ENCODE measurements around the gene ITPRIPL1. TPM values are rescaled to one million over a fixed set of nuclear protein-coding genes. Genes with fewer than 3 reads are reported as not detected.

Gene ITPRIPL1
- total RNA-seq, 1 donor from 2014 or later = 1.5 TPM

DNA sequence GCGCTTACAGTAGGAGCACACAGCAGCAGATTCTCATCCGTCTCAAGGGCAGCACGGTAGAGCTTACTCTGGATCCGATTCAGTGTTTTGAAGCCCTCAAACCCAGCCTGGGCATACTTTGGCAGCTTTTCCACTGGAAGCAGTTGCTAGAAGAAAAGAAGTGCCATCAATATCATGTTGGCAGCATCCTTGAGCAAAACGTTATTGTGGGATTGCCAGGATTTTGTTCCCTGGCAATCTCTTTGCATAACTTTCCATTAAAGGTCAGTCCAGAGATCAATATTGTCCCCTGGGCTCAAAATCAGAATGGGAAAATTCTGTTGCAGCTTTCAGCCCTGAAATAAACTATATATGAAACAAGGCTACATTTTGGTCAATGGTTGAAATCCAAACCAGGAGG lies 28.2 kb upstream of the ITPRIPL1 start:
- TF ChIP-seq POLR2A (IDR thresholded peaks at IDR 0.05) (no peak), POLR2AphosphoS5 (IDR thresholded peaks at IDR 0.05; ENCODE audit: insufficient read depth in 1 of 2, low read depth in 1 of 2) (no peak)
- TF ChIP-seq, protein P1, sequence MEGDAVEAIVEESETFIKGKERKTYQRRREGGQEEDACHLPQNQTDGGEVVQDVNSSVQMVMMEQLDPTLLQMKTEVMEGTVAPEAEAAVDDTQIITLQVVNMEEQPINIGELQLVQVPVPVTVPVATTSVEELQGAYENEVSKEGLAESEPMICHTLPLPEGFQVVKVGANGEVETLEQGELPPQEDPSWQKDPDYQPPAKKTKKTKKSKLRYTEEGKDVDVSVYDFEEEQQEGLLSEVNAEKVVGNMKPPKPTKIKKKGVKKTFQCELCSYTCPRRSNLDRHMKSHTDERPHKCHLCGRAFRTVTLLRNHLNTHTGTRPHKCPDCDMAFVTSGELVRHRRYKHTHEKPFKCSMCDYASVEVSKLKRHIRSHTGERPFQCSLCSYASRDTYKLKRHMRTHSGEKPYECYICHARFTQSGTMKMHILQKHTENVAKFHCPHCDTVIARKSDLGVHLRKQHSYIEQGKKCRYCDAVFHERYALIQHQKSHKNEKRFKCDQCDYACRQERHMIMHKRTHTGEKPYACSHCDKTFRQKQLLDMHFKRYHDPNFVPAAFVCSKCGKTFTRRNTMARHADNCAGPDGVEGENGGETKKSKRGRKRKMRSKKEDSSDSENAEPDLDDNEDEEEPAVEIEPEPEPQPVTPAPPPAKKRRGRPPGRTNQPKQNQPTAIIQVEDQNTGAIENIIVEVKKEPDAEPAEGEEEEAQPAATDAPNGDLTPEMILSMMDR (IDR thresholded peaks at IDR 0.05) = no peak
- DNase-seq (ENCODE audit: extremely low spot score in 2 of 2) = no peak
- H3K9me3 ChIP-seq = no peaks in the 10 kb centered on the region
- H3K36me3 ChIP-seq = peaks cover 12 to 99% of the 10 kb centered on the region in 2 donors
- H3K27me3 ChIP-seq = no peaks in the 10 kb centered on the region
- no peak overlapping the region for H3K4me3 ChIP-seq
- H3K27ac ChIP-seq = no peak overlapping the region
- intact Hi-C loops (cut with DNase I) = loop anchor here (10.0 kb wide), 1 partner anchor 208 kb away; the partner anchor contains the start of gene NEURL3
- peaks cover 2% of the 10 kb centered on the region for H3K4me1 ChIP-seq

GRCh38 chr2:96301865-96302264 lies 23.3 kb upstream of the ITPRIPL1 start:
- TF ChIP-seq, protein P1 (IDR thresholded peaks at IDR 0.05) = no peak
- TF ChIP-seq POLR2AphosphoS5 (IDR thresholded peaks at IDR 0.05; ENCODE audit: insufficient read depth in 1 of 2, low read depth in 1 of 2) (no peak), POLR2A (IDR thresholded peaks at IDR 0.05) (no peak)
- intact Hi-C loops (cut with DNase I) = no loop called here
- no peaks in the 10 kb centered on the region for H3K9me3 ChIP-seq

GRCh38 chr2:96304606-96305005 lies 20.5 kb upstream of the ITPRIPL1 start:
- no peaks in the 10 kb centered on the region for H3K27me3 ChIP-seq
- TF ChIP-seq, protein P1 (IDR thresholded peaks at IDR 0.05) = no peak
- TF ChIP-seq POLR2AphosphoS5 (IDR thresholded peaks at IDR 0.05; ENCODE audit: insufficient read depth in 1 of 2, low read depth in 1 of 2) (no peak), POLR2A (IDR thresholded peaks at IDR 0.05) (no peak)
- peak overlapping the region; percentile 80 for H3K27ac ChIP-seq
- intact Hi-C loops (cut with DNase I) = no loop called here
- peaks cover 1 to 39% of the 10 kb centered on the region in 2 donors for H3K36me3 ChIP-seq
- H3K9me3 ChIP-seq = no peaks in the 10 kb centered on the region
- DNase-seq (ENCODE audit: extremely low spot score in 2 of 2) = no peak
- peak overlapping the region; percentile 72 to 93 for H3K4me3 ChIP-seq
- H3K4me1 ChIP-seq = peaks cover 35% of the 10 kb centered on the region

More at GRCh38 chr2:96301865-96302264, 23.3 kb upstream of the ITPRIPL1 start:
- Histone ChIP-seq H3K27ac (no peak overlapping the region), H3K36me3 (peaks cover 10 to 67% of the 10 kb centered on the region in 2 donors), H3K27me3 (no peaks in the 10 kb centered on the region), H3K4me1 (peaks cover 35% of the 10 kb centered on the region), H3K4me3 (no peak overlapping the region)
- no peak for DNase-seq (ENCODE audit: extremely low spot score in 2 of 2)

DNA sequence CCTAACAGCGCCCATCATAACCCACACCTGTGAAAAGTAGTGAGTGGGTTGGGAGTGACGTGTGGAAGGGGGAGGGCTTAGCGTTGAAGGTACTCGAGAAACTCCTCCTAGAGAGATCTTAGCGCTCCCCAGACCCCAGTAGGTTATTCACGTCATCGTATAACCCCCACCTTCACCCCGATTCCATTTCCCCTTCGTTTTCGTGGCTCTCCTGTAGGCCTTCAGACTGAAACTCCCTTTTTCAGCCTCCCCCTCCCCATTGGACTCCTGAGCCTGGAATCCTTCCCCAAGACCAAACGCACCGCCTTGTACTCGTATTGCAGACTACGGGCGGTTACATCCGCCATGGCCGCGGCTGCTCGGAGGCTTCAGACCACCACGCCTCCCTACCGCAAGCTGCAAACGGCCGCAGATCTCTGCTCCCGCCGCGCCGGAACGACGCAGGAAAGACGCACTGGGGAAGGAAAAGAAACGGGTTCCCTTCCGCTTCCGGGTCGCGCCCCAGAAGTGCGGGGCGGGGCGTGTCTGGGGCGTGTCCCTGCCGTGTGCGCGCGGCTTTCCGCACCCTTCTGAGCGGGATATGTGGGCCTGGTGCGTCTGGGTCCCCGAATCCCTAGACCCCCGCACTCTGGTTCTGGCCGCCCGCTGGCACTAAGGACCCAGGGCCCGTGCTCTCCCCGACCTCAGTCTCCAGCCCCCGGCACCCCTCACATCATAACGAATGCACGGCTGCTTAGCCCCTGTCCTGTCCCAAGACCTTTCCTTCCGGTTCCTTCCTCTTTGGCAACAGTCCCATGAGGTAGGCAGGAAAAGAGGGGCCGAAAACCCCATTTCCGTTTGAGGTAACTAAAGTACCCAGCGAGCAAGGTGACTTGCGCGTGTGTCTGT lies 19.8 kb upstream of the ITPRIPL1 start, which contains the start of gene SNRNP200:
Gene SNRNP200, minus strand, starts transcription at position 456 of the 888 bp plus-strand sequence. Its CDS starts 109 bp downstream, at position 347.
- Histone ChIP-seq H3K36me3 (peaks cover 0 to 32% of the 10 kb centered on the region in 2 donors), H3K4me3 (peak within 1 kb of the TSS; percentile 72 to 93), H3K27ac (peak within 1 kb of the TSS; percentile 80), H3K27me3 (no peaks in the 10 kb centered on the region), H3K4me1 (peaks cover 35% of the 10 kb centered on the region), H3K9me3 (no peaks in the 10 kb centered on the region)
- intact Hi-C loops (cut with DNase I) = no loop called here
- DNase-seq (ENCODE audit: extremely low spot score in 2 of 2) = no peak
- TF ChIP-seq, protein P1 (IDR thresholded peaks at IDR 0.05) = no peak
- TF ChIP-seq POLR2A (IDR thresholded peaks at IDR 0.05) (peak in 1 of 2 donors; percentile 66), POLR2AphosphoS5 (IDR thresholded peaks at IDR 0.05; ENCODE audit: insufficient read depth in 1 of 2, low read depth in 1 of 2) (peak; percentile 93 to 96)

- H3K27ac ChIP-seq = peak overlapping the region; percentile 80
- H3K4me1 ChIP-seq = peaks cover 35% of the 10 kb centered on the region
- intact Hi-C loops (cut with DNase I) = no loop called here
- TF ChIP-seq POLR2AphosphoS5 (IDR thresholded peaks at IDR 0.05; ENCODE audit: insufficient read depth in 1 of 2, low read depth in 1 of 2) (no peak), POLR2A (IDR thresholded peaks at IDR 0.05) (no peak)
- TF ChIP-seq, protein P1 (IDR thresholded peaks at IDR 0.05) = no peak
- H3K27me3 ChIP-seq = no peaks in the 10 kb centered on the region
- no peaks in the 10 kb centered on the region for H3K9me3 ChIP-seq
- H3K36me3 ChIP-seq = peaks cover 0 to 27% of the 10 kb centered on the region in 2 donors
- DNase-seq (ENCODE audit: extremely low spot score in 2 of 2) = no peak
- peak overlapping the region; percentile 72 to 93 for H3K4me3 ChIP-seq
Measured at GRCh38 chr2:96305979-96306308, 19.2 kb upstream of the ITPRIPL1 start.

Data from vagina (tissue), 2 donors.